SK-N-SH (cell line): ENCODE results near the gene SORD. TPM values are rescaled to one million over a fixed set of nuclear protein-coding genes. Genes with fewer than 3 reads are reported as not detected.
"Not testable (repeated sequence)": the region's sequence is repeated elsewhere in the genome, so short reads cannot be mapped to it uniquely, and the experiment has no call there.

Source experiments
- CTCF ChIA-PET: fragments of 300-600, 350-600 bp; formaldehyde crosslinking; extraction: SDS; loops from one replicate; lab custom pipeline; 2021; lab: Yijun Ruan, JAX
- POLR2A ChIA-PET: fragments of 350-600 bp; sonication (Branson Sonifier 250); formaldehyde crosslinking; extraction: SDS; loops from one replicate; lab custom pipeline; 2020; ENCODE audit warnings: antibody characterized with exemption, inconsistent platforms; lab: Yijun Ruan, JAX
- DNase-seq: peaks from one replicate; pipeline ENCODE4 v3.0.0; 2012
- H2AFZ ChIP-seq: fragments of 200-600 bp; sonication (generic); 2 replicates; pipeline ENCODE4 v1.8.1; 2016; ENCODE audit warnings: antibody characterized with exemption, mild to moderate bottlenecking, low read depth
- H3F3A ChIP-seq: fragments of 200-600 bp; sonication (generic); replicated peaks from 2 replicates; pipeline ENCODE3; 2016; ENCODE audit warnings: antibody characterized with exemption, mild to moderate bottlenecking; ENCODE audit not compliant: insufficient read depth
- H3K27ac ChIP-seq, 2 experiments: fragments of 200-500 bp in 1 of 2; fragments of 200-600 bp in 1 of 2; sonication (Bioruptor generic) in 1 of 2; sonication (generic), shearing (Covaris generic) in 1 of 2; 2 replicates each; pipeline versions ENCODE4 v1.5.1 to v1.6.1; 2014 to 2016; ENCODE audit warnings: low read depth in 2 of 2, inconsistent platforms in 1 of 2, low read length in 1 of 2, mild to moderate bottlenecking in 1 of 2, mixed read lengths in 1 of 2
- H3K27me3 ChIP-seq: fragments of 200-600 bp; sonication (generic), shearing (Covaris generic); 2 replicates; pipeline ENCODE4 v1.6.1; 2016; ENCODE audit warnings: mixed run types; ENCODE audit not compliant: insufficient read depth
- H3K36me3 ChIP-seq, 2 experiments: fragments of 200-500 bp in 1 of 2; fragments of 200-600 bp in 1 of 2; sonication (Bioruptor generic) in 1 of 2; sonication (generic) in 1 of 2; replicated peaks in 1 of 2; 2 replicates each; pipeline versions ENCODE3 to v1.5.1; 2014 to 2016; ENCODE audit warnings: low read length in 1 of 2, mild to moderate bottlenecking in 1 of 2; ENCODE audit not compliant: insufficient read depth in 2 of 2, control insufficient read depth in 1 of 2
- H3K4me1 ChIP-seq, 2 experiments: fragments of 200-500 bp in 1 of 2; fragments of 200-600 bp in 1 of 2; sonication (Bioruptor generic) in 1 of 2; sonication (generic), shearing (Covaris generic) in 1 of 2; 2 replicates each; pipeline versions ENCODE4 v1.5.1 to v1.6.1; 2014 to 2016; ENCODE audit warnings: low read depth in 1 of 2, low read length in 1 of 2, mixed run types in 1 of 2; ENCODE audit not compliant: insufficient read depth in 2 of 2, control insufficient read depth in 1 of 2
- H3K4me2 ChIP-seq: fragments of 200-600 bp; sonication (generic), shearing (Covaris generic); 2 replicates; pipeline ENCODE4 v1.6.1; 2017; ENCODE audit warnings: mixed run types
- H3K4me3 ChIP-seq, 2 experiments: fragments of 200-500 bp in 1 of 2; fragments of 200-600 bp in 1 of 2; sonication (Bioruptor generic) in 1 of 2; sonication (generic), shearing (Covaris generic) in 1 of 2; 2 replicates each; pipeline versions ENCODE4 v1.5.1 to v1.8.1; 2014 to 2016; ENCODE audit warnings: low read depth in 2 of 2, inconsistent platforms in 1 of 2, low read length in 1 of 2, mild to moderate bottlenecking in 1 of 2, mixed read lengths in 1 of 2, moderate library complexity in 1 of 2
- H3K79me2 ChIP-seq: fragments of 200-600 bp; sonication (generic); 2 replicates; pipeline ENCODE4 v1.8.1; 2017; ENCODE audit warnings: mild to moderate bottlenecking; ENCODE audit not compliant: insufficient read depth
- H3K9ac ChIP-seq: fragments of 200-600 bp; sonication (generic); 2 replicates; pipeline ENCODE4 v1.6.1; 2017; ENCODE audit warnings: mixed run types
- H3K9me2 ChIP-seq: fragments of 200-600 bp; sonication (generic); 2 replicates; pipeline ENCODE4 v1.6.1; 2017; ENCODE audit warnings: mixed run types
- H3K9me3 ChIP-seq: fragments of 200-600 bp; sonication (generic); 2 replicates; pipeline ENCODE4 v1.6.1; 2017; ENCODE audit warnings: mixed run types, mild to moderate bottlenecking, moderate library complexity
- H4K20me1 ChIP-seq: fragments of 200-600 bp; sonication (generic); 2 replicates; pipeline ENCODE4 v1.6.1; 2017; ENCODE audit warnings: mild to moderate bottlenecking, mixed run types; ENCODE audit not compliant: insufficient read depth
- WGBS: methylation state at CpG from one replicate; pipeline ENCODE4 v1.1.6; 2017; ENCODE audit warnings: low lambda C conversion rate; 5-methylcytosine and 5-hydroxymethylcytosine counted together
- polyA plus RNA-seq, 3 experiments: library from polyadenylated mRNA; depleted of rRNA; stranded (reverse); fragments of >200 nt; gene quantifications; 2 replicates each; pipeline ENCODE4 v1.2.3, GENCODE V29; 2012
- TF ChIP-seq, protein P1 (sequence below): IDR thresholded peaks from 2 replicates; pipeline ENCODE4 v1.4.0; 2012; ENCODE audit warnings: low read depth
- TF ChIP-seq, protein P2 (sequence below): fragments of 150-350 bp; IDR thresholded peaks from 2 replicates; pipeline ENCODE4 v1.6.1; 2017; ENCODE audit warnings: antibody characterized with exemption, low read length, low read depth, borderline replicate concordance

The SORD gene
- polyA plus RNA-seq, 1 of the 3 experiments (the other 2 are of a cell fraction): 35.1 TPM

DNA sequence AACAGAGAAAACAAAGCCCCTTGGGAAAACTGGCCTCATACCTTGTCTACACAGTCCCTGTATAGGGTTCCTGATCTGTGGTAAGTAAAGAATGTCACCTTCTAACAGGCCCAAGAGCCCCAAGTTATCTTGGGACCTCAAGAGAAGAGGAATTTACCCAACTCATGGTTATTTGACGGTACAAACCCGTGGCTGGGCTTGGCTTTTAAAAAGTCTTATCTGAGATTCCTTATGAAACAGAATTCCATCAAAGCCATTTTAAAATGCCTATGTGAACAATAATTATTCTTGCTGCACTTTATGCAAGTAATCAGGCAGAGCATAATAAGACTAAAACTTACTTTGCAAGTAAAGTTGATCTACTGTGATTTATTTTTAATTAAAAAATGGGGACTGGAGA is 13.9 kb upstream of the SORD start (continued):
- TF ChIP-seq, protein P1, sequence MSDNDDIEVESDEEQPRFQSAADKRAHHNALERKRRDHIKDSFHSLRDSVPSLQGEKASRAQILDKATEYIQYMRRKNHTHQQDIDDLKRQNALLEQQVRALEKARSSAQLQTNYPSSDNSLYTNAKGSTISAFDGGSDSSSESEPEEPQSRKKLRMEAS: no peak
- TF ChIP-seq, protein P2, sequence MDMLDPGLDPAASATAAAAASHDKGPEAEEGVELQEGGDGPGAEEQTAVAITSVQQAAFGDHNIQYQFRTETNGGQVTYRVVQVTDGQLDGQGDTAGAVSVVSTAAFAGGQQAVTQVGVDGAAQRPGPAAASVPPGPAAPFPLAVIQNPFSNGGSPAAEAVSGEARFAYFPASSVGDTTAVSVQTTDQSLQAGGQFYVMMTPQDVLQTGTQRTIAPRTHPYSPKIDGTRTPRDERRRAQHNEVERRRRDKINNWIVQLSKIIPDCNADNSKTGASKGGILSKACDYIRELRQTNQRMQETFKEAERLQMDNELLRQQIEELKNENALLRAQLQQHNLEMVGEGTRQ: no peak

DNA sequence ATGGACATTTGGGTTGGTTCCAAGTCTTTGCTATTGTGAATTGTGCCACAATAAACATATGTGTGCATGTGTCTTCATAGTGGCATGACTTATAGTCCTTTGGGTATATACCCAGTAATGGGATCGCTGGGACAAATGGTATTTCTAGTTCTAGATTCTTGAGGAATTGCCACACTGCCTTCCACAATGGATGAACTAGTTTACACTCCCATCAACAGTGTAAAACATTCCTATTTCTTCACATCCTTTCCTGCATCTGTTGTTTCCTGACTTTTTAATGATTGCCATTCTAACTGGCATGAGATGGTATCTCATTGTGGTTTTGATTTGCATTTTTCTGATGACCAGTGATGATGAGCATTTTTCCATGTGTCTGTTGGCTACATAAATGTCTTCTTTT is 7.9 kb upstream of the SORD start:
- H3K4me2 ChIP-seq, H3K9me3 ChIP-seq, H3K4me1 ChIP-seq, H3K27ac ChIP-seq, DNase-seq, CTCF ChIA-PET, H2AFZ ChIP-seq, H3K9ac ChIP-seq, H3K79me2 ChIP-seq, H3F3A ChIP-seq, POLR2A ChIA-PET, H3K9me2 ChIP-seq, H3K36me3 ChIP-seq, H4K20me1 ChIP-seq, H3K4me3 ChIP-seq: not testable (repeated sequence)
- WGBS: 22% methylated on average over 1 of the region's 1 CpG
- H3K27me3 ChIP-seq: peaks cover 15% of the 10 kb centered on the region; the same call in 1 of the 2 replicates

DNA sequence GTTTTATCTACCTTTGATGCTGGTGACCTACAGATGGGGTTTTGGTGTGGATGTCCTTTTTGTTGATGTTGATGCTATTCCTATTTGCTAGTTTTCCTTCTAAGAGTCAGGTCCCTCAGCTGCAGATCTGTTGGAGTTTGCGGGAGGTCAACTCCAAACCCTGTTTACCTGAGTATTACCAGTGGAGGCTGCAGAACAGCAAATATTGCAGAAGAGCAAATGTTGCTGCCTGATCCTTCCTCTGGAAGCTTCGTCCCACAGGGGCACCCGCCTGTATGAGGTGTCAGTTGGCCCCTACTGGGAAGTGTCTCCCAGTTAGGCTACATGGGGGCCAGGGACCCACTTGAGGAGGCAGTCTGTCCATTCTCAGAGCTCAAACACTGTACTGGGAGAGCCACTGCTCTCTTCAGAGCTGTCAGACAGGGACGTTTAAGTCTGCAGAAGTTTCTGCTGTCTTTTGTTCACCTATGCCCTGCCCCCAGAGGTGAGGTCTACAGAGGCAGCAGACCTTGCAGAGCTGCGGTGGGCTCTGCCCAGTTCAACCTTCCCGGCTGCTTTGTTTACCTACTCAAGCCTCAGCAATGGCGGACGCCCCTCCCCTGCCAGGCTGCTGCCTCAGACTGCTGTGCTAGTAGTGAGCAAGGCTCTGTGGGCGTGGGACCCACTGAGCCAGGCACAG is 2.6 kb upstream of the SORD start:
- H2AFZ ChIP-seq, H3K79me2 ChIP-seq, H4K20me1 ChIP-seq, POLR2A ChIA-PET, DNase-seq, H3K9me2 ChIP-seq, H3K9ac ChIP-seq, H3K36me3 ChIP-seq, H3K4me3 ChIP-seq, H3K27ac ChIP-seq, H3K9me3 ChIP-seq, H3F3A ChIP-seq, H3K4me2 ChIP-seq: not testable (repeated sequence)
- Histone ChIP-seq H3K27me3 (peaks cover 11% of the 10 kb centered on the region; the same call in 1 of the 2 replicates), H3K4me1 (peaks cover 0 to 13% of the 10 kb centered on the region in 2 experiments; a peak in 1 of 4 replicates)
- CTCF ChIA-PET: interaction anchor here (0.6 to 1.6 kb wide), 2 partner anchors 98 to 642 kb away, joined by 3 to 6 read pairs; no protein-coding TSS in a partner anchor
- 68% methylated on average over 7 of the region's 9 CpGs for WGBS

DNA sequence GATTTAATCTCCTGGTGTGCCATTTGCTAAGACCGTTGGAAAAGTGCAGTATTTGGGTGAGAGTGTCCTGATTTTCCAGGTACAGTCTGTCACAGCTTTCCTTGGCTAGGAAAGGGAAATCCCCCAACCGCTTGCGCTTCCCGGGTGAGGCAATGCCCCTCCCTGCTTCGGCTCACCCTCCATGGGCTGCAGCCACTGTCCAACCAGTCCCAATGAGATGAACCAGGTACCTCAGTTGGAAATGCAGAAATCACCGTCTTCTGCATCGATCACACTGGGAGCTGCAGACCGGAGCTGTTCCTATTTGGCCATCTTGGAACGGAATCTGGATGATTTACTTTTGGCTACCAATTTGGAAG is 2.1 kb upstream of the SORD start:
- H3K9me2 ChIP-seq, H3K79me2 ChIP-seq, DNase-seq, CTCF ChIA-PET, POLR2A ChIA-PET, H3K36me3 ChIP-seq, H2AFZ ChIP-seq, H3F3A ChIP-seq, H3K27ac ChIP-seq, H3K9ac ChIP-seq, H3K4me2 ChIP-seq, H3K4me3 ChIP-seq, H4K20me1 ChIP-seq, H3K9me3 ChIP-seq: not testable (repeated sequence)
- Histone ChIP-seq H3K27me3 (peaks cover 11% of the 10 kb centered on the region; the same call in 1 of the 2 replicates), H3K4me1 (peaks cover 0 to 13% of the 10 kb centered on the region in 2 experiments; a peak in 1 of 4 replicates)
- WGBS: 94% methylated on average over 5 of the region's 9 CpGs
